HG02852 (cell line): Measurements from ENCODE around the gene HDGFL2.
A peak's percentile ranks its signal among the peaks of the same experiment; 100 is the strongest.

ENCODE experiments used
- ATAC-seq: cut with Tn5 transposase; IDR thresholded peaks from one replicate; pipeline ENCODE4 v1.9.1; 2021; ENCODE audit warnings: mild to moderate bottlenecking, moderate library complexity; ENCODE audit not compliant: unreplicated experiment

HDGFL2 gene

DNA sequence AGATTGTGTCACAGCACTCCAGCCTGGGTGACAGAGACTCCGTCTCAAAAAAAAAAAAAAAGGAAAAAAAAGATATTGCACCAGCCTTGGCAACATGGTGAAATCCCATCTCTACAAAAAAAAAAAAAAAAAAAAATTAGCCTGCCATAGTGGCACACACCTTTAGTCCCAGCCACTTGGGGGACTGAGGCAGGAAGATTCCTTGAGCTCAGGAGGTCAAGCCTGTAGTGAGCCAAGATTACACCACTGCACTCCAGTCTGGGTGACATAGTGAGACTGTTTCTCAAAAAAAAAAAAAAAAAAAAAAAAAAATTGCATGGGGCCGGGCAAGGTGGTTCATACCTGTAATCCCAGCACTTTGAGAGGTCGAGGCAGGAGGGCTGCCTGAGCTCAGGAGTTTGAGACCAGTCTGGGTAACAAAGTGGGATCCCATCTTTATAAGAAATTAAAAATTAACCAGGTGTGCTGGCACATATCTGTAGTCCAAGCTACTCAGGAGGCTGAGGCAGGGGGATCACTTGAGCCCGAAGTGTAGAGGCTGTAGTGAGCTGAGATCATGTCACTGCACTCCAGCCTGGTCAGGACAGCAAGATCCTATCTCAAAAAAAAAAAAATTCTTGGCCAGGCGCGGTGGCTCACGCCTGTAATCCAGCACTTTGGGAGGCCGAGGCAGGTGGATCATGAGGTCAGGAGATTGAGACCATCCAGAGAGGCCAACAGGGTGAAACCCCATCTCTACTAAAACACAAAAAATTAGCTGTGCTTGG, 7.1 kb upstream of the HDGFL2 start:
- ATAC-seq: no peak

DNA sequence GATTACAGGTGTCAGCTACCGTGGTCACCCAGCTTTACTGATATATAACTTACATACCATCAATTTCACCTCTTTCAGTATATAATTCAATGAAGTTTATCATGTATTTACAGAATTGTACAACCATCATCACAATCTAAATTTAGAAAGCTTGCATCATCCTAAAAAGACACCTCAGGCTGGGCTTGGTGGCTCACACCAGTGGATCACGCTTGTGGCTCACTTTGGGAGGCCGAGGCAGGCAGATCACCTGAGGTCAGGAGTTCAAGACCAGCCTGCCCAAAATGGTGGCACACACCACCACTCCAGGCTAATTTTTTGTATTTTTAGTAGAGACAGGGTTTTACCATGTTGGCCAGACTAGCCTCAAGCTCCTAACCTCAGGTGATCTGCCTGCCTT, 4.3 kb upstream of the HDGFL2 start:
- no peak for ATAC-seq

DNA sequence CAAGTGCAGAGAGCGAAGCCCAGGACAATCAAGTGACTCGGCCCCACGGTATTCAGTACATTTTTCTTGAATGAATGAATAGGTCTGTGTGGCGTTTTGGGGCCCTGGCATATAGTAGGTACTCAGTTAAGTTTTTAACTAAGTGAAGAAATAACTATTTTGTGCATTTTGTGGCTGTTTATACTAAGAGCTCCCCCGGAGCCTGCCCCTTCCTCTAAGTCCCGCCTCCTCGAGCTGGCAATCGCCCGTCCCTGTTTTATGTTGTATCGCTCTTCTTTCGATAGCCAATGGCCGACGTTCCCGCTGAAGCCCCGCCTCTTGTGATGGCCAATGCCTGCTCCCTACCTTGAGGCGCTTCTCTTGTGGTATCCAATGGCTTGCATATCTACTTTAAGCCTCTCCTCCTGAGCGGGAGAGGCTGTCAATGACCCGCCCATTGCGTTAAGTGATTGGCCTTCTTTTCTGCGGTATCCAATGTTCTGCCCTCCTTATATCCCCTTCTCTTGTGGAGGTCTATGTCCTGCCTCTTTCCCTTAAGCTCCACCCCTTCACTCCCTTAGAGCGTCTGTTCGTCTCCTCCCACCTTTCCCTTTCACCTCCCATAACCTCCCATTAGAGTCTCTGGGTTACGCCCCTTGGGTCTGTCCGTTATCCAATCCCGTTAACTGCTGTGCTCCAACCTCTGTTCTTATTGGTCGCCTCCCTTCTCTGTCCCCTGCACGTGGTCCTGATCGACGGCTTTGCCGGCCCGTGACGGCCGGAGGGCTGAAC, 509 bp upstream of the HDGFL2 start:
- peak; percentile 81 for ATAC-seq

DNA sequence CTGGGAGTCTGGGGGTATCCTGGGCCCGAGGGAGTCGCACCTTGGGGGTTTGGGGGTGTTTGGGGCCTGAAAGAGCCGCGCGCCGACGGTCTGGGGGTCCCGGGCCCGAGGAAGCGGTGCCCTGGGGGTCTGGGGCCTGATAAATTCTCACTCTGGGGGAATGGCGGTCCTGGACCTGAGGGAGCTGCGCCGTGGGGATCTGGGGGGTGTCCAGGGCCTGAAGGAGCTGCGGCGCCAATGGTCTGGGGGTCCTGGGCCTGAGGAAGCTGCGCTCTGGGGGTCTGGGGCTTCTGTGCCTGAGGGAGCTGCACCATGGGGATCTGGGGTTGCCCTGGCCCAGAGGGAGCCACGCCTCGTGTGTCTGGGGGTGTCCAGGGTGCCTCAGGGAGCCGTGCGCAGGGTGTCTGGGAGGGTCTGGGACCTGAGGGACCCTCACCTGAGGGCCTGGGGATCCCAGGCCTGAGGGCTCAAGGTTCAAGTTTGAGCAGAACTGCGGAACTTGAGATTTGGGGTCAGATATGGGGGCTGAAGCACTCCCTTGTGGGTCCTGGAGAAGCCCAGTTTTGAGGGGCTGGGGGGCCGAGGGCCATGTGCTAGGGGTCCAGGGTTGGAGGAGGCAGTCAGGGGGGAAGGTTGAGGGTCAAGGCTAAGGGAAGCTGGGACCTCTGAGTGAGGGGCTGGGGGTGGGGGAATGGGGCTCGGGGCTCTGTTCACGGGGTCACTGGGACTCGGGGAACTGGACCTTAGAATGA, 1.1 kb downstream of the HDGFL2 start:
- no peak for ATAC-seq

DNA sequence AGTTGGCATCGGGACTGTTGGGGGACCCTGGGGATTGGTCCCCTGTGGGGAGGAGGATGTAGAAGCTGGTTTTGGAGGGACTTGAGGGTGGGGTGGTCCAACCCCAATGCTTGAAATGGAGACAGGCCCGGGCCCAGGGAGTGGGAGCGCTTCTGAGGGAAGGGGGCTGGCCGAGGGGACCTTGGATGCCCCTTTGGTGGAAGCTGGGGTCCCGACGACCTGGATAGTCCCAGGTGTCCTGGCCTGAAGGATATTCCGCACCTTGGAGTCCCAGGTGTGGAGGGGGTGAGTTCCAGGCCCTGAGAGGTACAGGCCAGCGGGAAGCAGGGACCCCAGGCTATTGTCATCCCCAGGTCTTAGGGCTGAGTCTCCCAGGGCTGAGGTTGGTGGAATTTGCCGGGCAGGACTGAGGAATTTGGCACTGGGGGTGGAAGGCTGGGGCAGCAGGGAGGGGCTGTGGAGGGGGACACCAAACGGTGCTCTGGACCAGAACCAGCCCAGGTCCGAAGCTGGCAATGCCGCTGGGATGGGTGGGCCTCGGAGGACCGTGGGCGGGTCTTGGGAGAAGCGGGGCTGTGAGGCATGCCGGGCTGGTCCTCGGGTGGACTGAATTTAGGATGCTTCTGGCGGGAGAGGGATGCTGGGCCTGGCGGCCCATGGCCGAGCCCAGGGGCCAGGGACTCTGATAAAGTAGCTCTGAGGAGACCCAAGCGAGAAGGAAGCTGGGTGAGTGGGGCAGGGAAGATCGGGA, 1.8 kb downstream of the HDGFL2 start:
- no peak for ATAC-seq

DNA sequence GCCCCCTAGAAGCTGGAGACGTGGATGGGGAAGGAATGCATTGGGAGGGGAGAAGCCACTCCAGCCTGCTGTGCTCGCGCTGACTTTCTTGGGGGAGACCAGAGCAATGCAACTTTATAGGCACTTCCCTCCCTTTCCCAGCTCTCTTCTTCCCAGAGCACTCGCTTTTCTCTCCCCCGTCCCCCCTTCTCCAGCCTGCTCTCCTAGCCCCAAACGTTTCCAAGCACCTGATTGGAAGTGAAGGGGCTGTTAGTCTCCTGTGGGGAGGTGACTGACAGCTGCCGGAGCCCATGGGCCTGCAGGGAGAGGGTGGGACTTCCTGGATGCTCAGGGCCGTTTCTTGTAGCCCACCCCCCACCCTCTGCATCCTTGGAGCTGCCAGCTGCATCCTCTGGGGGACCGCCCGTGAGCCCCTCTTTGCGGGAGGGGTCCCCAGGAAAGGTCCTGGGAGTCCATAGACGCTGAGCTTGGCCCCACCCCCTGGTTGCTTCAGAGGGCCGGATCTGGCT, 2.5 kb downstream of the HDGFL2 start:
- no peak for ATAC-seq

DNA sequence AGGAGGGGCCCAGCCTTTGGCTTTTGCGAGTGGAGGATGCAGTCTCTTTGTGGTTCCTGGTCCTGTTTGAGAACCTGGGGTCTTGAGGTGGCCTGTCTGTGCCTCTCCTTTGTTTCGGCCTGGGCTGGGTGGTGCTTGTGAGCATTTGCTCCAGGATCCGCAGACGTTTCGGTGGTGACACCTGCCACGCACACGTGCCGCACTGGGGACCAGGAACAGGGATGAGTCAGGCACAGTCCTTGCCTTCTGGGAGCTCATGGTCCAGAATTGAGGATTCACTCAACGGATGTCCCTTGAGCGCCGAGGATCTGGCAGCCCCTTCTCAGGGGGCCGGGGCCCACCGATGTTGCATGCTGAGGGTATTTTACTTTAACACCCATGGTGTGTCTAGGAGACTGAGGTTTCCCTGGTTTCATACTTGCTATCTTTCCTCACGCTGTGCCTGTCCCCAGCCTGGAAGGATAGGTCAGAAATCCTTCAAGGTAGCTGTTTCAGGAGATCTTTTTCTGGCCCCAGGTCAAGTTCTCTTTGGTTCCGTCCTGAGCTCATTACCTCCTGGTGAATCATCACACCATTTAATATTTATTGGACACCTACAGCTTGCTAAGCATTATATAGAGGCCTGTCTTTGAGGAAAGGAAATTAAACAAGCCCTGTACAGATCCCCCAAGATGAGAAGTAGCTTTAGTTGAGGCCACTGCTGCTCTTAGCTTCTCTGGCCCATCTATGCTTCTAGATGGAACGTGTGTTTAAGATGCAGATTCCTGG, 5.1 kb downstream of the HDGFL2 start:
- ATAC-seq: no peak

DNA sequence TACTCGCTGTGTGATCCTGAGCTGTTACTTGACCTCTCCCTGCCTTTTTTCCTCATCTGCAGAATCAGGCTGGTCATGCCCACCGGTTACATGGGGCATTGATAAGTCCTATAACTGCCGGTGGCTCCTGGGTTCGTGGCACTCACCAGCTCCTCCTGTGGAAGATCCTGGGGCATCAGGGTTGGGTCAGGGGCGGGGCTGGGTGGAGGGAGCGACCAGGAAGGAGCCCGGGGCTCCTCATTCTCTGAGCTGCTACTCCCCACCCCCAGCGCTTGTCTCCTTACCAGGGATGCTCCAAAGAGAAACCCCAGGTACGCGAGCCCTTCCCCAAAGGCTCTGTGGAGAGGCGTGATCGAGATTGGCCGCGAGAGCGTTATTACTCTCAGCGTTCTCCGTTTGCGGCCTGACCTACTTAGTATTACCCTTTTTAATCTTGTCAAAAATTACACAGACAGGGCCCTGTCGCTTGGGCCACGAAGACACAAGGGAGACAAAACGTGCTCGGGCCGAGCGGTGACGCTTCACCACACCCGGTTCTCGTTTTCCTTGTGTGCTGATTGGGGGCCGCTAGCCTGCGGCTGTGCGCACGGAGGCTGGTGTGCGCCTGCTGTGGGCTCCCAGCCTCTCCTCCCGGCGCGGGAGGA, 10.7 kb downstream of the HDGFL2 start:
- no peak for ATAC-seq

DNA sequence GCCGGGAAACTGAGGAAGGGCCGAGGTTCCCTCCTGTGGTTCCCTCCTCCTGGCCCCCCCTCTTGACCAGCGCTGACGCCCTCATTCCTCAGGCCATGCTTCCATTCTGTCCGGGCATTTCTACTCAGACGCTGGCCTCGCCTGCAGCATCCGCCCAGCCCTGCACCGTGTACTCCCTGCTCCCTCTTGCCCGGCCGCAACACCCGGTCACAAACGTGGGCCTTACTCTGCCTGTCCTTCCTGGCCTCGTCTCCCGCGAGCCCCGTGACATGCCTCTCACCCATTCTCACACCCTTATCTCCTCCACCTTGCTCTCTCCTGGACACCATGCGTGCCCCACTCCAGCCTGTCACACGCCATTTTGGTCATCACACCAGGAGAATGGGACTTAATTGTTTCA, 11.3 kb downstream of the HDGFL2 start:
- no peak for ATAC-seq

DNA sequence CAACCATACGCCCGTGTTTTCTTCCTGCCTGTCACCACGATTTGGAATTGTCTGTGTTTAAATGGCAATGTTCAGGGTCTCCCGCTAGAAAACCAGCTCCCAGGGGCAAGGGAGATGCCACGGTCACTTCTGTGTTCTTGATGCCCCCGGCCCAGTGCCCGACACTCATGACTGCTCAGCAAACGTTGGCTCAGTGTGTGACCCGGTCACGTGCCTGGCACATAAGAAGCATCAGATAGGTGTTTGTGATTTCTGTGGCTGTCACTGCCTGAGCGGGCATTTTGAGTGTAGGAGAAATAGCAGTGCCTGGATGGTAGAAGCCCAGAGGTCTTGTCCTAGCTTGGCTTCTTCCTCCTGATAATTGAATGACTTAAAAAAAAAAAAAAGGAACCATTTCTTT, 15.5 kb downstream of the HDGFL2 start:
- ATAC-seq: no peak

DNA sequence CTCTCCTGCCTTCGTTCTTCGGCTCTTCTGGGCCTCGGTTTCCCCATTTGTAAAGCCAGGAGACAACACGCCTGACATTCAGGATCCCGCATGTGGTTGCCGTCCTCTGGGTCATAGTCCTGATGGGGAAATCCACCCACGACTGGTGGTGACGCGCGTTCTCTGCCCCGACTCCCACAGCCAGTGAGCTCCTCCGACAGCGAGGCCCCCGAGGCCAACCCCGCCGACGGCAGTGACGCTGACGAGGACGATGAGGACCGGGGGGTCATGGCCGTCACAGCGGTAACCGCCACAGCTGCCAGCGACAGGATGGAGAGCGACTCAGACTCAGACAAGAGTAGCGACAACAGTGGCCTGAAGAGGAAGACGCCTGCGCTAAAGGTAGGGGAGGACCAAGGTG, 16.4 kb downstream of the HDGFL2 start:
- no peak for ATAC-seq

DNA sequence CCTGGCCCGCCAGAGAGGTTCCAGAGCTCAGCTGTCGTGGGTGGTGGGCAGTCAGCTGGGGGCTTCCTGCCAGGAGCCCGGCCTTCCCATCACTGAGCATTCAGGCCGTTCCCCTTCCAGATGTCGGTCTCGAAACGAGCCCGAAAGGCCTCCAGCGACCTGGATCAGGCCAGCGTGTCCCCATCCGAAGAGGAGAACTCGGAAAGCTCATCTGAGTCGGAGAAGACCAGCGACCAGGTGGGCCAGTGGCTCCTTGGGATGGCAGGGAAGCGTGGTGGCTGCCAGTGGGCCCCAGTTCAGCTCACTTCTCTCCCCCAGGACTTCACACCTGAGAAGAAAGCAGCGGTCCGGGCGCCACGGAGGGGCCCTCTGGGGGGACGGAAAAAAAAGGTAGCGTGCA, 19.3 kb downstream of the HDGFL2 start:
- no peak for ATAC-seq

DNA sequence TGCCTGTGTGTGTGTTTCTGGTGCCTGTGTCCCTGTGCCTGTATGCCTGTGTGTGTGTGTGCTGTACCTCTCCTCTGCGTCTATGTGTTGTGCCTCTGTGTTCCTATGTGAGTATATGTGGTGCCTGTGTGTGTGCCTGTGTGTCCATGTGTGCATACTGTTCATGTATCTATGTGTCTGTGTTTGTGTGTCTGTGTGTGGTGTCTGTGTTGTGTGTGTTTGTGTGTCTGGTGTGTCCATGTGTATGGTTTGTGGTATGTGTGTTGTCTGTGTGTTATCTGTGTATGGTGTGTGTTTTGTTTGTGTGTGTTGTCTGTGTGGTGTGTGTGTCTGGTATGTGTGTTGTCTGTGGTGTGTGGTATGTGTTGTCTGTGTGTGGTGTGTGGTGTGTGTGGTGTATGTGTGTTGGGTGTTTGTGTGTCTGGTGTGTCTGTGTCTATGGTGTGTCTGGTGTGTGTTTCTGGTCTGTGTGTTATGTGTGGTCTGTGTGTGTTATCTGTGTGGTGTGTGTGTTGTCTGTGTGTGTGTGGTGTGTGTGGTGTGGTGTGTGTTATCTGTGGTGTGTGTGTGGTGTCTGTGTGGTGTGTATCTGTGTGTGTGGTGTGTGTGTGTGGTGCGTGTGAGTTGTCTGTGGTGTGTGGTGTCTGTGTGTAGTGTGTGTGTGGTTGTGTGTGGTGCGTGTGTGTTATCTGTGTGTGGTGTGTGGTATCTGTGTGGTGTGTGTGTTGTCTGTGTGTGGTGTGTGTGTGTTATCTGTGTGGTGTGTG, 20.4 kb downstream of the HDGFL2 start:
- ATAC-seq: no peak

DNA sequence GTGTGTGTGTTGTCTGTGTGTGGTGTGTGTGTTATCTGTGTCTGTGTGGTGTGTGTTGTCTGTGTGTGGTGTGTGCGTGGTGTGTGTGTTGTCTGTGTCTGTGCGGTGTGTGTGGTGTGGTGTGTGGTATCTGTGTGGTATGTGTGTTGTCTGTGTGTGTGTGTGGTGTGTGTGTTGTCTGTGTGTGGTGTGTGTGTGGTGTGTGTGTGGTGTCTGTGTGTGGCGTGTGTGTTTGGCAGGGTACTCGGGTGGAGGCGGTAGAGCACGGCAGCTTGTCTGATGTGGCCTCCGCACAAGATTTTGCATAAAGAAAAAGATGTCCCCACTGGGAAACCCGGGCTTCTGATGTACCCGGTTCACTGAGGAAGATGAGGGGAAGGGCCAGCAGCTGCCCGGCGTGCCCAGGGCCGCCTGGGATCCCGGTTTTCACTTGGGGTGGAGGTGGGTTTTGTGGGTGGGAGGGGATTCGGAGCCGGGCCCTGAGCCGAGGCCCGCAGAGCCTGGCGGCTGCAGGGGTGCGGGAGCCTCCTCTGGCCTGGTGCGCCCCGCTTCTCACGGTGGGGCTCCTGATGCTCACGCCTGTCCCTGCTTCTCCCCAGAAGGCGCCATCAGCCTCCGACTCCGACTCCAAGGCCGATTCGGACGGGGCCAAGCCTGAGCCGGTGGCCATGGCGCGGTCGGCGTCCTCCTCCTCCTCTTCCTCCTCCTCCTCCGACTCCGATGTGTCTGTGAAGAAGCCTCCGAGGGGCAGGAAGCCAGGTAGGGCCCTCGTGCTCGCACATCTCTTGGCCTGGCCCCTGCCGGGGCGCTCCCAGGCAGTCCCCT, 21.2 kb downstream of the HDGFL2 start:
- no peak for ATAC-seq

DNA sequence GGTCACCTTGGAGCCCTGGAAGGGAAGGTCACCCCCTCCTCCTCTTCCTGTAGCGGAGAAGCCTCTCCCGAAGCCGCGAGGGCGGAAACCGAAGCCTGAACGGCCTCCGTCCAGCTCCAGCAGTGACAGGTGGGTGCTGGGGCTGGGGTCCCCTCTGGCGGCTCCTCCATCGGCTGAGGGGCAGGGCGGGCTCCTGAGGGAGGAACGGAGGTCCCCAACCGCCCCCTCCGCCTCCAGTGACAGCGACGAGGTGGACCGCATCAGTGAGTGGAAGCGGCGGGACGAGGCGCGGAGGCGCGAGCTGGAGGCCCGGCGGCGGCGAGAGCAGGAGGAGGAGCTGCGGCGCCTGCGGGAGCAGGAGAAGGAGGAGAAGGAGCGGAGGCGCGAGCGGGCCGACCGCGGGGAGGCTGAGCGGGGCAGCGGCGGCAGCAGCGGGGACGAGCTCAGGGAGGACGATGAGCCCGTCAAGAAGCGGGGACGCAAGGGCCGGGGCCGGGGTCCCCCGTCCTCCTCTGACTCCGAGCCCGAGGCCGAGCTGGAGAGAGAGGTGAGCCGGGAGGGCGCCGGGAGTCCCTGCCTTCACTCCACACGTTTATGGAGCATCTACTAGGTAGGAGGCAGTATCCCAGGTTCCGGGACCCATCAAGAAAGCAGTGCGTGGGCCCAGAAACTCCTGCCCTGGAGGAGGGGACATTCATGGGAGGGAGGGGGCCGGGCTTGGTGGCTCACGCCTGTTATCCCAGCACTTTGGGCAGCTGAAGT, 22.0 kb downstream of the HDGFL2 start:
- no peak for ATAC-seq

DNA sequence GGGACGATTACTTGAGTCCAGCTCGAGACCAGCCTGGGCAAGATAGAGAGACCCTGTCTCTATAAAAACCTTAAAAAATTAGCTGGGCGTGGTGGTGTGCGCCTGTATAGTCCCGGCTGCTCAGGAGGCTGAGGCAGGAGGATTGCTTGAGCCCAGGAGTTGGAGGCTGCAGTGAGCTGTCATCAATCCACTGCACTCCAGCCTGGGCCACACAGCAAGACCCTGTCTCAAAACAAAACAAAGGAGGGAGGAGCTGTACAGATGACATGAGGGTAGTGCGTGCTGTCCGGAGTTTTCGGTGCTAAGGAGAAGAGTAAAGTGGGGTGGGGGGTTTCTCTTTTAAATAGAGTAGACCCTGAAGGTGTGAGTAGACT, 22.6 kb downstream of the HDGFL2 start:
- ATAC-seq: no peak

DNA sequence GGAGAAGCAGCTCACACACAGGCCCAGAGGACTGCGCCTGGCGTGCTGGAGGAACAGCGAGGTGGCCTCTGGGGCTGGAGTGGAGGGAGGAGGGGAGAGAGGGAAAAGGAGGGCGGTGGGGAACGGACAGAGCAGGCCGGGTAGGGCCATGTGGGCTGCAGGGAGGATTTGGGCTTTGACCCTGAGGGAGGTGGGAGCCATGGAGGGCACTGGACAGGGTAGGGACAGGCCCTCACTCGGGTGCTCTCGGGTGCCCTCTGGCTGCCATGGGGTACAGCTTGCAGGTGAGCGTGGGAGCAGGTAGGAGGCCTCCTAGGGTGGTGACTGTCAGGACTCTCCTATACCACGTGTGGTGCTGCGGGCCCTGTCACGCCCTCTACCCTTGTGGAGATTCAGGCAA, 23.4 kb downstream of the HDGFL2 start:
- ATAC-seq: no peak
